ENCODE measurements around the gene GPC6.

GPC6 gene

GRCh38 chr13:94243551-94243950 lies 1016.9 kb downstream of the GPC6 start:
- Histone ChIP-seq H3K27ac (ENCODE audit: low read length) (no peak overlapping the region), H3K79me2 (ENCODE audit: low read length) (no peaks in the 10 kb centered on the region), H3K4me2 (ENCODE audit: low read length) (no peak overlapping the region)

GRCh38 chr13:94246495-94246894 lies 1019.9 kb downstream of the GPC6 start:
- Histone ChIP-seq H3K79me2 (ENCODE audit: low read length) (no peaks in the 10 kb centered on the region), H3K27me3 (ENCODE audit: low read depth, low read length) (no peaks in the 10 kb centered on the region), H3K27ac (ENCODE audit: low read length) (no peak overlapping the region), H3K36me3 (replicated peaks; ENCODE audit: low read depth, low read length) (no peaks in the 10 kb centered on the region), H3K4me1 (ENCODE audit: low read length) (no peaks in the 10 kb centered on the region), H3K9me3 (ENCODE audit: insufficient read depth, low read length) (no peaks in the 10 kb centered on the region), H3K4me3 (ENCODE audit: low read length) (no peak overlapping the region), H2AFZ (ENCODE audit: low read depth, low read length) (no peak overlapping the region), H3K9ac (ENCODE audit: low read length) (no peak overlapping the region), H3K4me2 (ENCODE audit: low read length) (no peak overlapping the region), H4K20me1 (ENCODE audit: insufficient read depth, low read length) (no peaks in the 10 kb centered on the region)
- no peak for TF ChIP-seq CTCF (IDR thresholded peaks at IDR 0.05; ENCODE audit: low read depth, low read length)
- no peak for TF ChIP-seq EZH2phosphoT487 (IDR thresholded peaks at IDR 0.05; ENCODE audit: low read depth)

More at GRCh38 chr13:94243551-94243950, 1016.9 kb downstream of the GPC6 start:
- no peak for TF ChIP-seq CTCF (IDR thresholded peaks at IDR 0.05; ENCODE audit: low read depth, low read length)
- no peak for TF ChIP-seq EZH2phosphoT487 (IDR thresholded peaks at IDR 0.05; ENCODE audit: low read depth)
- no peak overlapping the region for H3K4me3 ChIP-seq (ENCODE audit: low read length)
- no peak overlapping the region for H2AFZ ChIP-seq (ENCODE audit: low read depth, low read length)
- H3K4me1 ChIP-seq (ENCODE audit: low read length), result no peaks in the 10 kb centered on the region
- H3K9me3 ChIP-seq (ENCODE audit: insufficient read depth, low read length), result no peaks in the 10 kb centered on the region
- no peak overlapping the region for H3K9ac ChIP-seq (ENCODE audit: low read length)
- H3K36me3 ChIP-seq (replicated peaks; ENCODE audit: low read depth, low read length), result no peaks in the 10 kb centered on the region
- no peaks in the 10 kb centered on the region for H3K27me3 ChIP-seq (ENCODE audit: low read depth, low read length)
- H4K20me1 ChIP-seq (ENCODE audit: insufficient read depth, low read length), result no peaks in the 10 kb centered on the region

- Histone ChIP-seq H3K4me2 (ENCODE audit: low read length) (no peak overlapping the region), H3K36me3 (replicated peaks; ENCODE audit: low read depth, low read length) (no peaks in the 10 kb centered on the region), H3K4me1 (ENCODE audit: low read length) (no peaks in the 10 kb centered on the region), H3K4me3 (ENCODE audit: low read length) (no peak overlapping the region), H3K79me2 (ENCODE audit: low read length) (no peaks in the 10 kb centered on the region), H3K9me3 (ENCODE audit: insufficient read depth, low read length) (no peaks in the 10 kb centered on the region), H3K9ac (ENCODE audit: low read length) (no peak overlapping the region), H4K20me1 (ENCODE audit: insufficient read depth, low read length) (no peaks in the 10 kb centered on the region), H3K27ac (ENCODE audit: low read length) (no peak overlapping the region), H2AFZ (ENCODE audit: low read depth, low read length) (no peak overlapping the region), H3K27me3 (ENCODE audit: low read depth, low read length) (no peaks in the 10 kb centered on the region)
- no peak for TF ChIP-seq EZH2phosphoT487 (IDR thresholded peaks at IDR 0.05; ENCODE audit: low read depth)
- TF ChIP-seq CTCF (IDR thresholded peaks at IDR 0.05; ENCODE audit: low read depth, low read length), result no peak
Measured at GRCh38 chr13:94247890-94248289, 1021.3 kb downstream of the GPC6 start.

GRCh38 chr13:94248454-94249228 lies 1022.0 kb downstream of the GPC6 start:
- no peak for TF ChIP-seq EZH2phosphoT487 (IDR thresholded peaks at IDR 0.05; ENCODE audit: low read depth)
- no peak for TF ChIP-seq CTCF (IDR thresholded peaks at IDR 0.05; ENCODE audit: low read depth, low read length)
- no peak overlapping the region for H3K27ac ChIP-seq (ENCODE audit: low read length)
- no peak overlapping the region for H3K4me3 ChIP-seq (ENCODE audit: low read length)
- H4K20me1 ChIP-seq (ENCODE audit: insufficient read depth, low read length), result no peaks in the 10 kb centered on the region
- no peak overlapping the region for H3K9ac ChIP-seq (ENCODE audit: low read length)
- no peaks in the 10 kb centered on the region for H3K27me3 ChIP-seq (ENCODE audit: low read depth, low read length)
- H3K36me3 ChIP-seq (replicated peaks; ENCODE audit: low read depth, low read length), result no peaks in the 10 kb centered on the region
- no peak overlapping the region for H3K4me2 ChIP-seq (ENCODE audit: low read length)
- no peaks in the 10 kb centered on the region for H3K4me1 ChIP-seq (ENCODE audit: low read length)
- no peak overlapping the region for H2AFZ ChIP-seq (ENCODE audit: low read depth, low read length)
- no peaks in the 10 kb centered on the region for H3K9me3 ChIP-seq (ENCODE audit: insufficient read depth, low read length)
- H3K79me2 ChIP-seq (ENCODE audit: low read length), result no peaks in the 10 kb centered on the region
